HG03575 (cell line): Measurements from ENCODE around the gene SCAP.
"Not testable (repeated sequence)": the region's sequence is repeated elsewhere in the genome, so short reads cannot be mapped to it uniquely, and the experiment has no call there.

Experiments used
- ATAC-seq: cut with Tn5 transposase; IDR thresholded peaks from one replicate; pipeline ENCODE4 v1.9.1; 2021; ENCODE audit not compliant: unreplicated experiment, insufficient number of reproducible peaks, low FRiP score; ENCODE audit errors: extremely low read depth

The SCAP gene

DNA sequence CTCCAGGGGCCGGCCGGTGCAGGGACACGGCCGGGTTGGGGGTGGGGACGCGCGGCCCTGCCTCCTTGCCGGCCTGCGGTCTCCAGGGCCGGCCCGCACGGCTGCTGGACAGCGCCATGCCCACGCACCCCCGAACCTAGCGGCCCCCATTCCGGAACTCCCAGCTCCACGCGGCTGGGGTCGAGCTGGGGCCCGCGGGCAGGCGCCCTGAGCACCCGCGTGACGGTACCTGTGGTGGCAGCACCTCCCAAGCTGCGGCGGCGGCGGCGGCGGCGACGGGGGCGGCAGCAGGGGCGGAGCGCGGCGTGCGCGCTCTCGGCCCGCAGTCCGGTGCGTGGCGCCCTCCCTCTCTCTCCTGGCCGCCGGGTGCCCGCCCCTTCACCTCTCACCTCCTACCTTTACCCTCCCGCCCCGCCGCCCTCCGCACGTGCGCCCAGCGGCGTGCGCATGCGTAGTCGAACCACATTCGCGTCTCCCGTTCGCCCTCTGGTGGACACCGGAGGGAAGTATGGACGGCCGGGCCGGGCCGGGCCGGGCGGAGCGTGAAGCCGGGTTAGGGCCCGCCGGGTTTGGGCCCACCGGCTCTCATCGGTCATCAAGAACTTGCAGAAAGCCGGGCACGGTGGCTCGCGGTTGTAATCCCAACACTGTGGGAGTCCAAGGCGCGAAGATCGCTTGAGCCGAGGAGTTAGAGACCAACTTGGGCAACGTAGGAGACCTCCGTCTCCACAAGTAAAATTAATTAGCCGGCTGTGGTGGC lies at the start of gene SCAP:
TSS of gene SCAP (minus strand) at position 372 of the 760 bp plus-strand sequence. CDS start 32,948 bp downstream, outside the sequence.
- peak; percentile 40 for ATAC-seq

DNA sequence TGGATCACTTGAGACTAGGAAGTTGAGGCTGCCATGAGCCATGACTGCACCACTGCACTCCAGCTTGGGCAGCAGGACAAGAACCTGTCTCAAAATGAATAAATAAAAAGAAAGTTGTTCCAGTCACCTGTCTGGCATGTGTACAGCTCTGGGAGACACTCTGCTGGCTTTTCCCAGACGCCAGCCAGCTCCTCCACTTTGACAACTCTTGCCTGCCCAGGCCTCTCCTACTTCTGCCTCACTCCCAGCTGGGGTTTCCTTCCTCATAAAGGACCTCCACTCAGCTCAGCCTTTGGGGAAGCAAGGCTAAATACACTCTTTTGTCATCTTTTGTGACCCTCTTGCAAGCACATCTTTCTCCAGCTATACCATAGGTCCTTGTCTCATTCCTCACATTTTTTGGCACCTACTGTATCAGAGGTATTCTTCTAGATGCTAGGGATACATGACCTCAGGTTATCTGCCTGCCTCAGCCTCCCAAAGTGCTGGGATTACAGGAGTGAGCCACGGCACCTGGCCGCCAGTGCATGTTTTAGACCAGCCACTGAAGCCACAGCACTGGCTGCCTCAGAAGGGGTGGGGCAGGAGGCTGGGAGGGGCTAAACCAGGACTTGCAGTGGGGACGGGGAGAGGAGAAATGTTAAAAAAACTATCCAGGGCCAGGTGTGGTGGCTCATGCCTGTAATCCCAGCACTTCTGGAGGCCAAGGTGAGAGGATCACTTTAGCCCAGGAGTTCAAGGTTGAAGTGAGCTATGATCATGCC lies 47.8 kb upstream of the SCAP start:
- ATAC-seq, result no peak

DNA sequence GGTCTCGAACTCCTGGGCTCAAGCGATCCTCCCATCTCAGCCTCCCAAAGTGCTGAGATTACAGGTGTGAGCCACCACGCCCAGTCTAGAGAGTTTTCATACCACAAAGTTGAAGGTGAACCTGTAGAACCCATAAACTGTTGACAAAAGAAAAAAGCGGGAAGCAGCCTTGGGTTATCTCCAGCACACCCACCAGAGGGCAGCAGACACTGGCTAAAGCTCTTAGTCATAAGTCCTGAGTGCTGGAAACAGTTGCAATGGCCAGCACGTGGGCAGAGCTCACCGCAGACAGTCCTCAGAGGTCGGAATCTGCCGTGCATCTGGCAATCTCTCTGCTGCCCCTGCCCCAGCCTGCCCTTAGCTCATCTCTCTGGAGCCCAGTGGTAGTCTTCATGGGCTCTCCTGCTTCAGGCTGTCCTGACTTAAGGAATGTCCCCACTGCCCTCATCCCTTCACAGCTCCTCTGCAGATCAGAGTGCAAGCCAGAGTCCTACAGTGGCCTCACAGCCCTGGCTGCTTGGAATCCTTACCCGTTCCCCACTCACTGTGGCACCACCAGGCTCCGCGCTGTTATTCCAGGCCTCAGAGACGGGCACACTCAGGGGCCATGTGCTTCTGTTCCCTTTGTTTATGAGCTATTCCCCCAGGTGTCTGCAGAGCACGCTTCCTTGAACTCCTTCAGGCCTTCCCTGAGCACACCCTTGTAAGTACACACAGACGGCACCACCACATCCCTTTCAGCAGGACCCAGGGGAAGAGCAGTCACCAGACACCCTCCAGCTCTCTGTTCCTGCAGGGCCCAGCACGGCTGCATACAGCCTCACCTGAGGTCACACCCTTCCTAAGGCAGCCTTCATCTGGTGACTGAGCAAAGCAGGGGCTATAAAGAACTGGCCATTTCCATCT lies 46.6 kb upstream of the SCAP start:
- ATAC-seq, result no peak

DNA sequence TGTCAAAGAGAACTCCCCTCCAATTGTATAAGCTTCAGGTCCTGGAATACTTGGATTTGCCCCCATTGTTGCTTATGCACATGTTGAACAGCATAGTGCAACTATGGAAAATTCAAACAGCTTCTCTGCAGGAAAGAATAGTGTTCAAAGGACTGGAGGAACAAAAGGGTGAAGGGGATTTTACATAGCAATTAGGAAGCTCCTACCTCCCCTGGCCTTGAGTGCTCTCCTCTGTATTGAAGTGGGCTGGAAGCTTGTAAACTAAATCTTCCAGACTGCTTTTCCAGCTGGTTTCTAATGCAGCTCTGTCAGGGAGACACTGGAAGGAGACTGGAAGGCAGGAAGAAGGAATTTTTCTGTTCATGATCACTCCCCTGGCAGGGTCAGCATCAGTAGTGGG lies 45.0 kb upstream of the SCAP start:
- ATAC-seq, result no peak

- ATAC-seq, result no peak
Measured at GRCh38 chr3:47517937-47518336, 42.2 kb upstream of the SCAP start.

- ATAC-seq, result no peak
Measured at GRCh38 chr3:47515864-47516319, 40.2 kb upstream of the SCAP start.

GRCh38 chr3:47515100-47515499 lies 39.4 kb upstream of the SCAP start:
- no peak for ATAC-seq

DNA sequence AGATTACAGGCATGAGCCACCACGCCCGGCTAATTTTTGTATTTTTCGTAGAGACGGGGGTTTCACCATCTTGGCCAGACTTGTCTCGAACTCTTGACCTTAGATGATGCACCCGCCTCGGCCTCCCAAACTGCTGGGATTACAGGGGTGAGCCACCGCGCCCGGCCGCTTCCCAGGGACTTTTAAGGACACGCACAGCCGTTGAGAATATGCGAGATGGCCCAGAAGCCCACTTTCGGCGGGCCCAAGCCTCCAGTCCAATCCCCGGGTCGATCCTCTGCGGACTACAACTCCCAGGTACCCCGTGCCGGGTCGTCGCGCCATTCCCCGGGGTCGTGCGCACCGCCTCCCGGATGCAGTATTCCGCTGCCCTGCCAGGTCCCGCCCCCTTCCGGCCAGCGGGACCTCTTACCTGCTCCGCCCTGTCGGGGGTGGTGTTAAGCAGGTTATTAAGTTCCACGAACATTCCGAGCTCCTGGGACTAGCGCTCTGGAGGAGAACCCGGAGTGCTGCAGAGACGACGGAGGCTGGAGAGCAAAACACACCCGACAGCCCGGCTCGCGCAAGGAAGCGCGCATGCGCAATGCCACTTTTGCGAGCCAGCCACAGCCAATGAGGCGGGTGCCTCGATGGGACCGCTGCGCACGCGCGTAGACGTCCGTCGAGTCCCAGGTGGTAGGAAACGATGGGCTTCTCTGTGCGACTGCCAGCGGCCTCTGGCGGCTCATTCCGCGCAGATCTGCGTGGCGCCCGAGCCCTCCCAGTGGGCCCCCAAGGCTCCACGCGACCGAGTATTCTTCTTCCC lies 37.6 kb upstream of the SCAP start, which contains the start of gene ELP6:
TSS of gene ELP6 (minus strand) at position 588 of the 805 bp plus-strand sequence. CDS start at position 466, 122 bp downstream.
- peak; percentile 44 for ATAC-seq

- no peak for ATAC-seq
Measured at GRCh38 chr3:47512416-47513124, 36.8 kb upstream of the SCAP start.

GRCh38 chr3:47505267-47505666 lies 29.5 kb upstream of the SCAP start:
- ATAC-seq, result not testable (repeated sequence)

DNA sequence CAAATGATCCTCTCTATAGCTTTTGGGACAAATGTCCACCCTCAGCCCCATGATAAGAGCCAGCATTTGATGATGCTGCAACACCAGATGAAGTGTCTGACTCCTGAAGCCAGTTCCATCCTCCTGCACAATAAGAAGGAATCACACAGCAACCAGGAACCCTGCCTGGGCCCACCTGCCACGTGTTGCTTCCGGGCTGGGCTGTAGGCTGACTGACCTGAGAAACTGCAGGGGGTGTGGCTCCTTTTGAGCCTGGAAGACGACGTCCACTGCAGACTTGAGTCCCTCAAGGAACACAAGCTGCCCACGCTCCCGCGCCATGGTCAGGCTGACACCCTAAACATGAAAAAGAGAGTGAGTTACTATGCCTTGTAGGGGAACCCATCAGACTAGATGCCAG lies 28.4 kb upstream of the SCAP start:
- no peak for ATAC-seq

- ATAC-seq, result no peak
Measured at GRCh38 chr3:47503033-47503432, 27.3 kb upstream of the SCAP start.

GRCh38 chr3:47496892-47497291 lies 21.2 kb upstream of the SCAP start:
- no peak for ATAC-seq

- ATAC-seq, result no peak
Measured at GRCh38 chr3:47495886-47496285, 20.1 kb upstream of the SCAP start.

DNA sequence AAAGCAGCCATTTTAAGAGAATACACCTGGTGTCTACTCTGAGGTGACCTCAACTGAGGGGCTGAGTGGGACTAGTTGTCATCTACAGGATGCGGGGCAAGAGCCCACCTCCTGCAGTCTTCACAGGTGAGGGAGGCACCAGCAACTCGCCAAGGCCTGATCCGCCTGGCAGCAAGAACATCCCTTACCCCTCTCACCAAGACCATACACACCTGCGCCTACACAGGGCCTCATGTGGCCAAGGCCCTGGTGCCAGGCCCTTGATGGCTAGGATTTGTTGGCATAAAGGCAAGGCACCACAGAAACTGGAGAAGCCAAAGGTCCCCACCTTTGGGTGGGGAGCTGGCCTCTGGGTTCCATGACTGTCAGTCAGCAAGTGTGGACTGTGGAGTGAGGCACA lies 19.4 kb upstream of the SCAP start:
- no peak for ATAC-seq

DNA sequence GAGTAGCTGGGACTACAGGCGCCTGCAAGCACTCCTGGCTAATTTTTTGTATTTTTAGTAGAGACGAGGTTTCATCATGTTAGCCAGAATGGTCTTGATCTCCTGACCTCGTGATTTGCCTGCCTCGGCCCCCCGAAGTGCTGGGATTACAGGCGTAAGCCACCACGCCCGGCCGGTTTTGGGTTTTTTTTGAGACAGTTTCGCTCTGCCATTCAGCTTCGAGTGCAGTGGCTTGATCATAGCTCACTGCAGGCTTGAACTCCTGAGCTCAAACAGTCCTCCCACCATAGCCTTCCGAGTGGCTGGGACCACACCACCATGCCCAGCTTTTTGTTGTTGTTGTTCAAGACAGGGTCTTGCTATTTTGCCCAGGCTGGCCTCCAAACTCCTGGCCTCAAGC lies 16.0 kb upstream of the SCAP start:
- no peak for ATAC-seq

DNA sequence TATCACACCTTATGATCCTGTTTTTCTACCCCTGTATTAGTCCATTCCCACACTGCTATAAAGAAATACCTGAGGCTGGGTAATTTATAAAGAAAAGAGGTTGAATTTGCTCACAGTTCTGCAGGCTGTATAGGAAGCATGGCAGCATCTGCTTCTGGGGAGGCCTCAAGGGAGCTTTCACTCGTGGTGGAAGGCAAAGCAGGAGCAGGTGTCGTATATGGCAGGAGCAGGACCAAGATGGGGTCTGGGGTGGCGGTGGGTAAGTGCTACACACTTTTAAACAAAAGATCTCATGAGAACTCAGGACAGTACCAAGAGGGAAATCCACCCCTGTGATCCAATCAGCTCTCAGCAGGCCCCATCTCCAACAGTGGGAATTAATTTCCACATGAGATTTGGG lies 15.4 kb upstream of the SCAP start:
- no peak for ATAC-seq

GRCh38 chr3:47487265-47487664 lies 11.5 kb upstream of the SCAP start:
- ATAC-seq, result no peak
